Dedifferentiated amniotic fluid mesenchymal stem cell (primary cell): ENCODE data around the gene GUCA2B.
A peak's percentile ranks its signal among the peaks of the same experiment; 100 is the strongest.

Experiments used
- DNase-seq: peaks from one replicate; pipeline ENCODE4 v3.0.0-alpha.2; 2016; ENCODE audit errors: extremely low spot score

The GUCA2B gene

DNA sequence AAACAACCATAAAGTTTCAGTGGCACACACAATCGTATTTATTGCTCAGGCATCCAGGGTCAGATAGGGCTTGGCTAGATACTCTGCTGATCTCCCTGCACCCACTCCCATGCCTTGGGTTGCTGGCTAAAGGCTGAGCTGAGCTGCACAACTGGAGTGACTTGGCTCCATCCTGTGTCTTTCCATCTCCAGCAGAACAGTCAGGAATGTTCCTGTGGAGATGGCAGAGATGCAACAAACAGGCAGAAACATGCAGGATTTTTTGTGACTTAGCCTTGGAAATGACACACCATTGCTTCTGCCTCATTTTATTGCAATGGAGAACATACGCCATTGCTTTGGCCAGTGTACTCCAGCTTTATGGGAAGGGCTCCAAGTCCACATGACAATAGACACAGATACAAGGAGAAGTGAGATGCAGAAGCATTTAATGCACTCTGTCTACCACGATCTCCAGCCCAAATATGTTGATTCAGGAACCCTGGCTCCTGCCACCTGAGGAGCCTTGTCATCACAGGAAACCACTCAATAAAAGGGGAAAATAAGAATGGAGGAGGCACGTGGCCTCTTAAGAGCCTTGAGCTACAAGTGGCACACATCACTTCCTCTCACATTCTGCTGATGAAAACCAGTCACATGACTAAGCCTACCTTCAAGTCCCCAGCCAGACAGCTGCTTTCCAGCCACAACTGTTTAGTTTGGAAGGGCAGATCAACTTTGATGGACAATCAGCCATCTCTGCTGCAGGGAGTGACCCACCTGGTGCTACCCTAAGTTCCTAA lies 10.1 kb upstream of the GUCA2B start:
- no peak for DNase-seq

DNA sequence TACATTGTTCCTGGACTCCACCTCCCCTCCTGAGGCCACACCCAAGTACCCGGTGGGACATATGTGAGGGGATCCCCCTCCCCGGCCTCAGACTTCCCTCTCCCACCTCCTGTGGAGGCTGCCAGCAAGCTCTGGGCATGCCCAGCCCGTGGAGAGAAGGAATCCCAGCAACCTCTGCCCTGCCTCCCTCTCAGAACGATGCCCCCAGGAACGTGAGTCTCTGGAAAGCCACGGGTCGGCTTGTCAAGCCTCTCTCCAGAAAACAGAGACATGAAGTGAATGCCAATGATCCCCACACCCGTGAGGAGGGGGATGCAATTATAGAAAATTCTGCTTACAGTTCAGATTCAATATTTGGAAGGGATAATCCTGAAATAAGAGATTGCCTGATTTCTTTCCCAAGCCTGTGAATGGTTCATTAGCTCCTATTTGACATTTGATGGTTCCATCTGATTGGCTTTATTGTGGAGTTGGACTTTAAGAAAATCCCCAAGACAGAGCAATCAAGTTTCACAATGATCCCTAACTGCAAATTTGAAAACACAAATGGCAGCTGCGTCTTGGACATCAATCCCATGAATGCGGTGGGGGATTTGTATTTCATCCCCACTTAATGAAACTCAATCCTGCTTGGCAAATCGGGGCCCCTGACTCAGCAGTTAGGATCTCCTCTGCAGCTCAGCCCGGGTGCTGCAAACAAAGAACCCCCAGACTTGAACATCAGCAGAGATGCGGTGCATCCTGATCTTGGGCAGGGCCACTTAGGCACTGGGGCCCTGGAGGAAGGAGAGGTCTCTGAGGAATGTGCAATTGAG lies 9.1 kb upstream of the GUCA2B start:
- DNase-seq = no peak

DNA sequence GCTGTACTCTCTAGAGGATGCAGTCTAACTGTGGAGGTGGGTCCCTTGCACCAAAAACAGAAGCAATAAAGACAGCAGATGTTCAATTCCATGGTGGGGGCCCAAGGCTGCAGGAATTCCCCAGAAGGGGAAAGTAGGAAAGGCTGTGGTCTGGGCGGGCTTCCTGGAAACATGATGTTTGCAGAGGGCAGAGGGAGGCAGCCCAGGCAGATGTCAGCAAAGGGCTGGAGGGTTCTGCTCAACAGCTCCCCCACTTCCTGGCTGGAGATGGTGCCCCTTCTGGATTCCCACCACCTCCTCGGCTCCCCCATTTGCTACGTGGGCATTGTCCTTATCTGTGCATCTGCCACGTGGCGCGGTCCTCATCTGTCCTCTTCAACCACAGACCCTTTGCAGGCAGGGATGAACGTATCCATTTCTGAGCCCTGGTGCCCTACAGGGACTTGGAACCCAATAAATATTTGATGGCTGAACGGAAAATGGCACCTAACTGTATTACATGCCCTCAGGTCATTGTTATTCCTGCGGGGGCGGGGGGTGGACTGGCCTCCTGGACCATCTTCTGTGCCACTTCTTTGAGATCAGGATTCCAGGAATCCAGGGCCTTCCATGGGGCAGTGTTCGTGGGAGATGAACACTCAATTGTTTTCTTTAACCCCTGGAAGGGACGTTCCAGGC lies 8.4 kb upstream of the GUCA2B start:
- no peak for DNase-seq

DNA sequence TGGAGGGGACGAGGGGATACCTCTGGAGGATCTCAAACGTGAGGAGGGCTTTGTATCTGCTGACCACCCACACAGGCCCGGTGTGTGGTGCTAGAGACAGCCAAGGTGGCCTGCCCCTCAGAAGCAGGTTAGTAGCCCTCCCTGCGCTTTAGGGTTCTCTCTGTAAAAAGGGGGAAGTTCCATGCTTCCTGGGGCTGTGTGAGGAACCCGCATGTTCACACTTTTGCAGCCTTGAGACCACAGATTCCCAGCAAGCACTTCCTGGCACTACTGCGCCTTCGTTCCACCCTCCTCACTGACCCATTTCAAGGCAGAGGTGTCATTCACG lies 7.9 kb upstream of the GUCA2B start:
- DNase-seq = no peak

DNA sequence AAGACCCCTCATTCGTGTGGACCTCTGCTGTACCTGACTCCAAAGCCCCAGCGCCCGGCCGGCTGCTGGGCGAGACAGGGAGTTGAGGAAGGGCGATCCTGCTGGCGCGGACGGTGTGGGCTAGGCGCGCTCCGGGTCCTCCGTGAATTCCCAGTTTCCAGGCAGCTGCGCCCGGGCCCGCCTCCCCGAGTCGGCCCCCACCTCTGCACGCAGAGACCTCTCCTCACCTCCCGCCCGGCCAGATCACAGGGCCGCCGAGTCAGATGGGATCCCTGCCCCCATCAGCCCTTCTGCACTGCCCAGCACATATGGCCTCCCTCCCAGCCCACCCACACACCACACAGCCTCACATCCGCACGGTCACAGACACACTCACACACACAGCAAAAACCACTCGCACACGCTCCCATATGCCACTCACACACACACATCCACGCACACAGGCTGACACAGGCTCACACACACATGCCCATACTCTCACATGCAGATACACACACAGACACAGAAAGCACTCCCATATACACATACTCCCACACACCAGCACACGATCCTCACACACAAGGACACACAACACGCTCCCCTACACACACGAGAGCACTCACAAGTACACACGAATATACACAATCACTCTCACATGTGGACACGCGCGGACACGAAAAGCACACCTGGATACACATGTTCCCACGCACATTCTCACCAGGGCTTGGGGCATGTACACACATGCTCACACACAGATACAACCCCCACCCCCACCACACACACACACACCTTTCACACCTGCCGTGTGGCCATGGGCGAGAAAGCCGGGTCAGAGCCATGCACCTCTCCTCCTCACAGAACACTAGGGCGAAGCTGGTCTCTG lies 7.2 kb upstream of the GUCA2B start:
- no peak for DNase-seq

DNA sequence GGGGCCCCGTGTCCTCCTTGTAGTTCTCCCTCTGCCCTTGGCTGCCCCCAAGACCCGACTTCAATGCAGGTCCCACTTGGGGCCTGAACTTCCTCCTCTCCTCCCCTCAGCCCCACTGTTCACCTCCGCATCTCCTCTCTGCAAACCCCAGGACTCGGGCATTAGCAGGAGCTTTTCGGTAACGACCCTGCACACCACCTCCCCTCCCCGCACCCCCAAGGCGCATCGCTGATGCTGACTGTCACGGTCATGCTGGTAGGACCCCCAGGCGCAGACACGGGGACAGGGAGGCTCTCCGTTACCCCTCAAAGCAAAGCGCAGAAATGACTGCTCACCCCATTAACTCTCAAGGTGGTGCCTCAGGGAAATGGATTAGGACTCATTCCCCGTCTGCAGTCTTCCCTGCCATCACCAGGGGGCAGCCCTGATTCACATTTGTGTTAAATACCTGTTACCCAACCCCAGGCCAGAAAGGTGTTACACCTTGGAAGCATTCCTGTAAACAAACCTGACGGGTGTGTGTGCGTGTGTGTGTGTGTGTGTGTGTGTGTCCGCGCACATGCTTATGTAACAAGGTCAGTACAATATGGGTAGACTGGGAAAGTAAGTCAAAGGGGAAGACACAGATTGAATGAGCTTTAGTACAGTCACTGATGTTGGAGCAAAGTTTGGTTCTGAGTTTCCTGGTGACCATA lies 6.4 kb upstream of the GUCA2B start:
- DNase-seq = peak; percentile 24

DNA sequence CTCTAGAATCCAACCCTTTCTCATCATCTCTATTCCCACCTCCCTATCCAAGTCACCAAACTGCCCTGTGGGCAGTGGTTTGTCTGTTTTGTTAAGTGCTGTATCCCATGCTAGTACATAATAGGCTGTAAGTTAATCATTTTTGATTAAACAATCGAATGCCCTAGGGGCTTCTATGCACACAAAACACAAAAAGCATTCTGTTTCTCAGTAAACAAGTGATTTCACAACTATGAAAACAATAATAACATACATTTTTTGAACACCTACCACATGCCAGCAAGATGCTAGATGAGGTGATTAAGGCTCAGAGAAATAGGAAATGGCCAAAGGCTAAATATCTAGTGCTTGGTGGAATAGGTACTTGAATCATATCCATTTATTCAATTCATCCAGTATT lies 5.0 kb upstream of the GUCA2B start:
- no peak for DNase-seq

DNA sequence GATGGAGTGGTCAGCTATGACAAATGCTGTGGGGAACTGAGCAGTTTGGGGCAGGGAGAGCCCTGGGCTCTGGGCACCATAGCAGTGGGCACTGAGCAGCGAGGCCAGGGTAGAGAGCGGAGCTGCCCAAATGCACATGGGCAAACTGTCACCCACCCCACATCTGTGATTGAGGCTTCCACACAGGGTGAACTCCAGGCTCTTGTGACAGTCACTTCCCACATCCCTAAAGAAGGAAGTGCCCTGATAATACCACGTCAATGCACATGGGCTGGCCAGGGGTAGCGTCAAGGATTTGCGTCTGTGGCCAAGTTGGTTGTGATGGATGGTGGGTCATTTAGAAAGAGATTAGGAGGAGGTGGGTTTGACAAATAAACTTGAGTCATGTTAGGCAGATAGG lies 2.6 kb upstream of the GUCA2B start:
- DNase-seq = no peak

DNA sequence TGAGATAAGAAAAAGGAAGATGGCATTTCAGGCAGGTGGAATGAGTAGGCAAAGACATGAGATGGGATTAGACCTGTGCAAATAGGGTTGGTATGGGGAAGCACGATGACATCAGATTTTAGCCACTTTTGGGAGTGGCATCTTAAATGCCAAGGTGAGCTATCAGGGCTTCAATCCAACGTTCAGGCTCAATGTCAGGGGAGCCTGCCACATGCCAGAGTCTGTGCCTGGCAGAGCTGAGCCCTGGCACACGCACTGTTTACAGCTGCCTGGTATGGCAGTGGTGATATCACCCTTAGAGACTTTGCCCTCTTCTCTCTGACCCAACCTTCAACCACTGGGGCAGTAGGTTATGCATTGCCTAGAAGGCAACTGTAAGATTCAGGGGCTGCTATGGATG lies 1.1 kb upstream of the GUCA2B start:
- no peak for DNase-seq

DNA sequence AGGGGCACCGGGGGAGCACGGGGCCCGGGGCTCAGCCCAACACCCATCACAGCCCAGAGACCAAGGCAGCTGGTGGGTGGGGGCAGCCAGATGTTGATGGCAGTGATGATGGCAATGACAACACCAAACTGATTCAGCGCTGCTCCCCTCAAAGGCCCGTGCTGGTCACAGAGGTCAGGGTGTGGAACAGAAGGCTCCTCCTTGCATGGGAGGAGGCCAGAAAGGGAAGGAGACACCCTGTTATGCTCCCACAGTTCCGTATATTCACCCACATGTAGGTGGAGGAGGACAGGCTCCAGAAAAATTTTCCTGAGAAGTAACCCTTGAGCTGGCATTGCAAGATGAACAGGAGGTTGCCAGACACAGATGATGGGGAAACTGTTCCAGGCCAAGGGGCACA lies 414 bp downstream of the GUCA2B start:
- DNase-seq = no peak

DNA sequence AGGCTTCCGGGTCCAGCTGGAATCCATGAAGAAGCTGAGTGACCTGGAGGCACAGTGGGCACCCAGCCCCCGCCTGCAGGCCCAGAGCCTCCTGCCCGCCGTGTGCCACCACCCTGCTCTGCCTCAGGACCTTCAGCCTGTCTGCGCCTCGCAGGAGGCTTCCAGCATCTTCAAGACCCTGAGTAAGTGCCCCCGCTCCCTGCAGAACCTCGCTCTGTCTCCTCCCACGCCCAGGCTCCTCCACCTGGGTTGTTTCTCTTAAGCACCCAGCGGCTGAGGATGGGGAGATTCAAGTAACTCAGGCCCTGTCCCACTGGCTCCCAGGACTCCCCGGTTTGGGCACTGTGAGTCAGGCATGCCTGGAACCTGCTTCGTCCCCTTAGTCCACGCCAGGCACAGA lies 1.5 kb downstream of the GUCA2B start:
- no peak for DNase-seq

DNA sequence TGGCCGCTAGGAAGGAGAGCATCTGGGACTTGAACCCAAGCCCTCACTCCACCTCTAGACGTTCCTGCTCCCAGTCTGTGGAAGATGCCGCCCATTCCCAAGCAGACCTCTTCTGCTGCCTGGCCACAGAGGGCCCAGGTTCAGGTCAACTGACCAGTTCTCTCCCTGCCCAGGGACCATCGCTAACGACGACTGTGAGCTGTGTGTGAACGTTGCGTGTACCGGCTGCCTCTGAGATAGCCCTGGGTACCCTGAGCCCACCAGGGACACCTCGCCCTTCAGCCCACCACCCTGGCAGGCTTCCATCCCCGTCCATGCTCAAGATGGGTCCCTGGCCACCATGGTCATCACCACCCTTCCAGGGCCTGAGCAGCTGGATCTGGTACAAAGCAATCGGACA lies 2.2 kb downstream of the GUCA2B start:
- no peak for DNase-seq

DNA sequence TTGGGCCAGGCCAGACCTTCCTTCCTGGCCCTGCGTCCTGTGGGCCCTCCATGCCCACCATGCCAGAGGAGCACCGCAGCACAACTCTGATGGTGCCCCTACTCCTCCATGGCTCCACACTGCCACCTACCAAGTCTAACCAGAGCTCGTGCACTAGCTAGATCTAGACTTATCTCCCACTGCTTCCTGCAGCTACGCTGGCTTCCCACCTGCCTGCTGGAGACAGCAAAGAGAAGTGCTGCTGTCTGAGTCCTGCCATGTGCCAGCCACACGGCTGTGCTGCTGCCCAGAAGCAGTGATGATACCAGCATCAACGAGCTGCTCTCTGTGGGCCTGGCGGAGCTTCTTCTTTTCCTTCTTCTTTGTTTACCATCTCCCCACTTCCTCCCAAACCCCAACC lies 4.5 kb downstream of the GUCA2B start:
- no peak for DNase-seq

DNA sequence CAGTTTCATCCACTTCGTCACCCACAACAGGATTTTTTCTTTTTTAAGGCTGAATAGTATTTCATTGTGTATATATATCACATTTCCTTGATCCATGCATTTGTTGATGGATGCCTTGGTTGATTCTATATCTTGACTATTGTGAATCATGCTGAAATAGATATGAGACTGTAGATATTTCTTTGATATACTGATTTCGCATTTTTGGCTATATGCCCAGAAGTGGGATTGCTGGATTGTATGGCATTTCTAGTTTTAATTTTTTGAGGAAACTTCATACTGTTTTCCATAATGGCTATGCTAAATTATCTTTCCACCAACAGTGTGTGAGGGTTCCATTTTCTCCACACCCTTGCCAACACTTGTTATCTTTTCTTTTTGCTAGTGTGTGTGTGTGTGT lies 5.0 kb downstream of the GUCA2B start:
- DNase-seq = no peak

DNA sequence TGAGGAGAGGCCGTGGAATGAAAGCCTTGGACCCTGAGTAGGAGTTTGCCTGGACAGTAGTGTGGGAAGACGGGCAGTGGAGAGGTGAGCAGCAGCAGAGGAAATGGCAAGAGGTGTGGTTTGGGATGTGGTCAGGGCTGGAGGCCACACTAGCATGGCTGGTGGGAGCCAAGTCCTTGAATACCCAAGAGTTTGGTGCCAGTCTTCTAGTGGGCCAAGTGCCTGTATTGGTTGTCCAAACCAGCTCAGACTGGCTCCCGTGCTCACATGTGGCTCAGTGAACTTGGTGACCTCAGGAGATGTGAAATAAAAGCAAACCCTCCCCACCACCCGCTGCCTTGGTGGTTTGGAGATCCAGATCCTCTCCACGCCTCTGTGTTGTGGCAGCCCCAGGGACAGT lies 9.0 kb downstream of the GUCA2B start:
- DNase-seq = no peak

DNA sequence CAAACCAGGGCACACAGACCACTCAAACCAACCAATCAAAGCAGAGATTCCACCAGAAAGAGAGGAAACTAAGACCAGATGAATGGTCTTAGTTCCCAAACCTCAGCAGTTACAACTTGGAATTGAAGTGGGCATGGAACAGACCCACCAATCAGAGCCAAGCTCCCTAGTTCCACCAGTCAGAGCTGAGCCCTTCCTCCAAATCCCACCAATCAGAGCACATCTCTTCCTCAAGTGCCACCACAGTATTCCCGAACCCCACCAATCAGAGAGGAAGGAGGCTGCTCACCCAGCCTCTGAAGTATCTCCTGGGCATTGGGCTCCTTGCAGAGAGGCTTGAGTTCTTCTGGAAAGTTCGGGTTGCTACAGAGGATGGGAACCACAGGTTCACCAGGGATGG lies 9.9 kb downstream of the GUCA2B start:
- no peak for DNase-seq

DNA sequence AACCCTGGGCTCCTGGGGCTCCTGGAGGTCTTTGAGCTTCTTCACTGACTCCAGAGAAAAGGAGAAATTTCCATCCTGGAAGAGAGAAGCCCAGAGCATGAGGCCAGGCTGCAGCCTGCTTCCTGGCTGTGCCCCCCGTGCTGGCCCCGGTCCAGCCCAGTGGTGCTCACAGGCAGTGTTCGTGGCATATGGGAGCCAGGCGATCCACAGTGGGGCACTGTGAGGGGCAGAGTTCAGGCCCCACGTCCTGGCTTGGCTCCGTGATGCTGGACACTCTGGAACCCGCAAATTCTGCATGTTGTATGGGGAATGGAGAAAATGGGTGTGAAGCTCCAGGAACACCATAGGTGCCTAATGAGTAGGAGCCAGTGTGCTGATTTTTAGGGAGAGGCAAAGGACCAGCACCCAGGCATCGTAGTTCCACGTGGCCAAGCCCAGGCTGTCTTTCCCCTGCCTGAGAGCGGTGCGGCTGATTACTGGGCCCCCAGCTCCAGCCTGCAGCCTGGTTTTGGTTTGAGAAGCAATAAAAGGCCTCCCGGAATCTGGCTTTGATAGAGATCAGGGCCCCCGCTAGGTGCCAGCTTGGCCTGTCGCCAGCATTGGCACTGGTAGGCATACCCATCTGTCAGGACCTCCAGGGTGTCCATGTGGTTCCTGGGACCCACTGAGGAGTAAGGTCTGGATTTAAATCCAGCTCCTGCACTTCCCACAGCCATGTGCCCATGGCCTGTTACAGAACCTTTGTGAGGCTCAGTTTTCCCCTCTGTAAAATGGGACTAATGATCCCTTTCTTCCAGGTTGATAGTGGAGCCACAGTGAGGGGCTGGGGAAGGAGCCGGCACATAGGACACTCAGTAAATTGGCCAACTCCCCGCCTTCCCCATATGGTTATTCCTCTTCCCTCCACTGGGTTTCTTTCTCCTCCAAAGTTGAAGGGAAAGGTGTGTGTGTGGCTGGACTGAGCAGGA lies 10.6 kb downstream of the GUCA2B start:
- no peak for DNase-seq

DNA sequence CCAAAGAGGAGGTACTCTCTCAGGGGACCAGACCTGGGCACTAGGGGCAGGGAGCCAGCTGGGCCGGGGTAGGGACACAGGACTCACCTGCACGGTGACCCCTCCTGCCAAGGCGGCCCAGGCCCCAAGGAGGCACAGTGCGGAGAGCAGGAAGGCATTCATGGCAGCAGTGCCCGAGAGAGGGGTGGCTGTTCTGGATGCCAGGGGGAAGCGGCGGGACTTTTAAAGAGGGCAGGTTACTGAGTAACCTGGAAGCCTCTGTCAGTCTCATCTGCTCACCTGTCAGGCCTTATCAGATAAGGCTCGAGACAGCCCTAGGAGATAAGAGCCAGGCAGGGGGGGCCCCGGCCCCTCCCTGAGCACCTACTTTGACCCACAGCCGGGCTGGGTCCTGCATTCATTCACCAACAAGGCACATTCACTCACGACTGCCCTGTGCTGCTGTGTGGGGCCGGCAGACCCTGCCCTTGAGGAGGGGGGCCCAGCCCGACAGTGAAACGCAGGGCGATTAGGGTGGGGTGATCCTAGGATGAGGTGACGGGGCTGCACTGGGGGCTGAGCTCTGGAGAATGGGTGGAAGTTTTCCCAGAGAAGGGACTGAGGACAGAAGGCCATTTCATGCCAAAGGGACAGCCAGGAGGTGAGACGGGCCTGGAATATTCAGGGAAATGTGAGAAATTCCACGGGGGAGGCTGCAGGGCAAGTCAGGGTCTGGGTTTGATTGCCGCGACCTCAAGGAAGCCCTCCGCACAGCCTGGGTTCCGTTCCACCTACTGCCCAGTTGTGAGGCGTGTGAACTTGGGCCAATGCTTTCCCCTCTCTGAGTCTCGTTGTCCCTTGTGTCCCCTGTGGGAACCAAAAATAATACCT lies 11.6 kb downstream of the GUCA2B start, which contains the start of gene GUCA2A:
Gene GUCA2A (minus strand): TSS at position 195 of the 870 bp plus-strand sequence. CDS start 33 bp downstream, at position 162.
- DNase-seq = no peak
